CD4-positive, alpha-beta T cell treated with Interleukin-4 for 1 hour (primary cell): Measurements from ENCODE around the gene YEATS2.
"Not testable (repeated sequence)": the region's sequence is repeated elsewhere in the genome, so short reads cannot be mapped to it uniquely, and the experiment has no call there.

ENCODE experiments used
- DNase-seq, 2 donors: peaks; one replicate each; pipeline ENCODE4 v3.0.0-alpha.2; 2020 to 2022

YEATS2 gene

GRCh38 chr3:183718012-183718411, 20.4 kb downstream of the YEATS2 start:
- no peak for DNase-seq

GRCh38 chr3:183725387-183725786, 27.8 kb downstream of the YEATS2 start:
- no peak for DNase-seq

GRCh38 chr3:183728204-183728603, 30.6 kb downstream of the YEATS2 start:
- no peak for DNase-seq

- no peak for DNase-seq
Measured at GRCh38 chr3:183730361-183730760, 32.8 kb downstream of the YEATS2 start.

- no peak for DNase-seq
Measured at GRCh38 chr3:183731611-183732010, 34.0 kb downstream of the YEATS2 start.

- DNase-seq, result no peak
Measured at GRCh38 chr3:183733553-183733952, 36.0 kb downstream of the YEATS2 start.

- no peak for DNase-seq
Measured at GRCh38 chr3:183734750-183735494, 37.3 kb downstream of the YEATS2 start.

- no peak for DNase-seq
Measured at GRCh38 chr3:183737116-183737515, 39.5 kb downstream of the YEATS2 start.

GRCh38 chr3:183740154-183740553, 42.6 kb downstream of the YEATS2 start:
- not testable (repeated sequence) for DNase-seq

- no peak for DNase-seq
Measured at GRCh38 chr3:183743231-183743630, 45.6 kb downstream of the YEATS2 start.

GRCh38 chr3:183745300-183746098, 47.9 kb downstream of the YEATS2 start:
- no peak for DNase-seq

GRCh38 chr3:183754052-183754451, 56.5 kb downstream of the YEATS2 start:
- DNase-seq, result no peak

- no peak for DNase-seq
Measured at GRCh38 chr3:183762304-183762703, 64.7 kb downstream of the YEATS2 start.

GRCh38 chr3:183764847-183765731, 67.5 kb downstream of the YEATS2 start:
- no peak for DNase-seq

GRCh38 chr3:183766107-183766506, 68.5 kb downstream of the YEATS2 start:
- no peak for DNase-seq

- DNase-seq, result peak; percentile 73 to 79
Measured at GRCh38 chr3:183766745-183767606, 69.4 kb downstream of the YEATS2 start.

- DNase-seq, result no peak
Measured at GRCh38 chr3:183768114-183768513, 70.5 kb downstream of the YEATS2 start.

- DNase-seq, result no peak
Measured at GRCh38 chr3:183769453-183769852, 71.9 kb downstream of the YEATS2 start.

GRCh38 chr3:183774631-183775030, 77.0 kb downstream of the YEATS2 start:
- no peak for DNase-seq

- DNase-seq, result no peak
Measured at GRCh38 chr3:183775781-183776180, 78.2 kb downstream of the YEATS2 start.

- DNase-seq, result not testable (repeated sequence)
Measured at GRCh38 chr3:183776451-183776850, 78.9 kb downstream of the YEATS2 start.

GRCh38 chr3:183777016-183777618, 79.5 kb downstream of the YEATS2 start:
- DNase-seq, result no peak
